ENCODE measurements around the gene NINJ1.

The NINJ1 gene, protein sequence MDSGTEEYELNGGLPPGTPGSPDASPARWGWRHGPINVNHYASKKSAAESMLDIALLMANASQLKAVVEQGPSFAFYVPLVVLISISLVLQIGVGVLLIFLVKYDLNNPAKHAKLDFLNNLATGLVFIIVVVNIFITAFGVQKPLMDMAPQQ

GRCh38 chr9:93134015-93134739, at the start of gene NINJ1:
TSS of gene NINJ1 (minus strand) at chr9:93134251. CDS start at chr9:93134217, 34 bp downstream.
- peak; percentile 59 to 93 (median 90) for DNase-seq

DNA sequence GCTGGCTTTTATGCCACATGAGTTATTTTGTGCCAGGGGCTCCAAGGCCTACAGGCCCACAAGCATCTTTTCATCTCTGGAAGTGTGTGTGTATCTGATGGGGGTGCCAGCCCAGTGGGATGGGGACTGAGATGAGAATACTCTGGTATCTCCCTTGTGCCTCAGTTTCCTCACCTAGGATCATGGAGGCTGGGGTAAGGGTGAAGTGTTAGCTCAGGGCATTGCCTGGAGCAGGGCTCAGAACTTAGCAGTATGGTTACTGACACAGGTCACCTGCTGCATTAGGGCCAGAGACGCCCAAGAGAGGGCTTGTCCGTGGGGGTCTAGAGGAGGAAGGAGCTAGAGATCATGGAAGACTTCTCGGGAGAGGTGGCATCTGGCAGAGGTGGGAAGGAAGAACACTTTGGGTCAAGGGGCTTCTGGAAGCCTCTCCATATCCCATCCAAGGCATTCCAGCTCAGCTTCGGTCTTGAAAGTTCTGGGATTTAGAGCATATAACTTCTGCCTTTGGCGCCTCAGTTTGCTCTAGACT, 49.1 kb upstream of the NINJ1 start:
- DNase-seq = no peak

- no peak for DNase-seq
These were observed 48.5 kb upstream of the NINJ1 start for GRCh38 chr9:93182572-93182971.

- no peak for DNase-seq
These were observed 47.8 kb upstream of the NINJ1 start for GRCh38 chr9:93181672-93182435.

- DNase-seq = no peak
These were observed 46.9 kb upstream of the NINJ1 start for GRCh38 chr9:93180938-93181337.

- DNase-seq = no peak
These were observed 45.1 kb upstream of the NINJ1 start for GRCh38 chr9:93178851-93179786.

- DNase-seq = no peak
These were observed 43.6 kb upstream of the NINJ1 start for GRCh38 chr9:93177676-93178075.

DNA sequence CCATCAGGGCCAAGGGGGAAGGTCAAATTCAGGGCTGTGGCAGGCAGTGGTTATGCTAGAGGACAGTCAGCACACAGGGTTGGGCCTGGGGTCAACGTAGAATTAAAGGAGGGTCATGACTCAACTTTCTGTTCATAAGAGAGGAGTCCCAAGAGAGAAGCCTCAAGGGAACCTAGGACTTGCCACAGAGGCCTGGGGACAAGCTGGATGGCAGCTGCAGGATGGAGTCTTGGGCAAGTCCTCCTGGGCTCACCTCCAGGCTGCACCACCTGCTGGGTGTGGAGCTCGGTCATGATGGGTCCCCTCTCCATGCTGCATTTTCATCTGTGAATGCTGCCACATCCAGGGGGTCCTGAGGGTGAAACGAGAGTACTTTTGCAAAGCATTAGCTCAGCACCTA, 40.9 kb upstream of the NINJ1 start:
- no peak for DNase-seq

GRCh38 chr9:93173365-93174051, 39.5 kb upstream of the NINJ1 start:
- no peak for DNase-seq

DNA sequence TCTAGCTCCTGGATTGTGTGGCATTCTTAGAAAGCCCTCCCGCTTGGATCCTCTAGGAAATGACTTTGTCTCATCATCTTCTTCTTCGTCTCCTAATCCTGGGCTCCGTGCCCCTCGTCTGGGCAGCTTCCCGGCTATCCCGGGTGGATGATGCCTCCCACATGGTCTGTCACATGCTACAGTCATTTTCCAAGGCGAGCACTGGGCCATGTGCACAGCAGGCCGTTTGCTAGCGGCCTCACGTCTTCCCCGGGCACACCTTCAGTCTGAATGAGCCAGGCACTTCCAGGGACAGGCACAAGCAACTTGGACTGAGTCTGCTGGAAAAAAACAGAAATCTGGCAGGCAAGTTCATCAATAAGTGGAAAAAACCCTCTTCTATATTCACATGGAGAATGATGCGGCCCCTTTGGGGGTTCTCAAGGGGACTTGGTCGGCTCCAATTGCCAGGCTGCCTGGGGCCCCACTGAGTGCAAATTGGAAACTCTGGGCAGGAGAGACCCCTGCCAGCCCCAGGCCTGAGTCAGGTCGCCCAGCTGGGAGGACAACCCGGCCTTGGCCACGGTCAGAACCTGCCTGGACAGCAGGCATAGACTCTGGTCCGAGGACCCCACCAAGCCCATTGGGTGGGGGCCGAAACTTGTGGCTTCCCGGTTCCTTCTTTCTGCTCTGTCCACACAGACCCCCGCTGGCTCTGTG, 38.8 kb upstream of the NINJ1 start:
- no peak for DNase-seq

DNA sequence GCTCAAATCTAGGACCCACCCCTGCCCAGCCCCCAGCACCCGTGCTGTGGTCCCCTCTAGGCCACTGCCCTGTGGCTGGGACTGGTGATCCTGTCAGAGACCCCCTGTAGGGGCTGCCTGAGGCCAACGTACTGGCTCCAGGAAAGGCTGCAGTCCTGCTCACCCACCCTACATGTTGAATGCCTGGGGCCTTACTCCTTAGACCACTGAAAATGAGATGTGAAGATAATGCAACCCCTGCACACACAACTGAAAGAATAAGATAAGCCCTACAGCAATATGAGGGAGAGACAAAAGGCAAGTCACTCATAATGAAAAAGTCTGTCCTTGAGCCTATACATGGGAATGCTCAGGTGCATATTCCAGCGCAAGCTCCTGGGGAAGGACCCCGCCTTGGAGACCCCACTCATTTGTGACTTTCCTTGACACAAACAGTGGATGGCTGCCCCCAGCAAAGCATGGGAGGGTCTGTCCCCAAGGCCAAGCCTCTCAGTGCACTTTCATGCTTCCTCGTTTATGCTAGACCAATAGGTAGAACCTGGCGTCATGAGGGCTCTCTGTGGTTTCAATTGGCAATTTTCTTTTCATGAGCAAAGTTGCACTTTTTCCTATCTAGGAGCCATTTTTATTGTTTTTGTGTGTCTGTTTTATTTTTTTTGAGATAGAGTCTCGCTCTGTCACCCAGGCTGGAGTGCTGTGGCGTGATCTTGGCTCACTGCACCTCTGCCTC, 37.4 kb upstream of the NINJ1 start:
- DNase-seq = no peak

GRCh38 chr9:93170571-93170970, 36.5 kb upstream of the NINJ1 start:
- no peak for DNase-seq

DNA sequence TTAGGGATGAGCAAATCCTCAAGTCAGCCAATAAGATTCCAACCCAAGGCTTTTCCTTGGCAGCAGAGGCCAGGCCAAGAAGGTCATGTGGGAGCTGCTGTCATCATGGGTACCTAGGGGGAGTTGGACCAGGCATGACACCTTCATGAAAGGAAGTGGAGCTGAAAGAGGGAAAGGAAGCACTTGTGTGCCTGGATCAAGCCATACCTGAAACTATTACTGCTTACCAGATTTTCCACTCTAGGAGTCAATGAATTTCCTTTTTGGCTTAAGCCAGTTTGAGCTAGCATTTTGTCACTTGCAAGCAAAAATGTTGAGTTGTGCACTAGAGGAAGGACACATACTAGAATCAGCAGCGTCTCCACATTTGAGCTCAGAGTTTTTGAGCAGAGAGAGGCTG, 35.4 kb upstream of the NINJ1 start:
- no peak for DNase-seq

DNA sequence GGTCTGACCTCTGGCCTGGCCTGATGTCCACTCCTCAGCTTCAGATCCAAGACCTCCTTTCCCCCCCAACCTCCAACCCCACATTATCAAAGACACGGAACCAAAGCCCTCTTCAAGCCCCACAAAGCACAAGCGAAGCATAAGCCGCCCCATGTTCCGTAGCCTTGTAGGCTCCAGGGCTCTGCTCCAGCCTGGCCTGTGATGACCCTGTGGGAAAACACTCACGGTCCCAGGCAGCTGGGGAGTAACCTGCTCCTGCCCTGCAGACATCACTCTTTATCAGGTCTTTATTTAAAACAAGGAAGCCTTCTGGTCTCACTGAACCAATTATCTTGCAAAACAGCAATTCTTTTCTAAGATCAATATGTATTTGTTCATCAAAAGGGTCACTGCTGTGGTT, 34.5 kb upstream of the NINJ1 start:
- DNase-seq = no peak

DNA sequence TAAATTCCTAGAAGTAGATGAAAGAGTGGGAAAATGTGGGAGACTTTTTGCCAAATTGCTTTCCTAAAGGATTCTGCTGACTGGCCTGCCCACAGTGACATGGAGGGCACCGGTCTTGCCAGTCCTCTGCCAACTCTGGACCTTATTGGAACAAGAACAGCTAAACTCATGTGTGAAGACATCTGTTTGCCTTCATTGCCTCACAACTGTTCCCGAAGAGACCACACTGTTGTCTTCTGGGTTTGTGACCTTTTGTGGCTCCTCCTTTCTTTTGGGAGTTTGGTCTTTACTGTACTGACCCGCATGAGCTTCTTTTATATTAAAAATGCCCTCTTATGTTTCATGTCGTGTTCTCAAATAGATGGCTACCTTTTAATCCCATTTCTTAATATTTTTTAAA, 33.8 kb upstream of the NINJ1 start:
- no peak for DNase-seq

- DNase-seq = no peak
These were observed 33.1 kb upstream of the NINJ1 start for GRCh38 chr9:93167185-93167584.

DNA sequence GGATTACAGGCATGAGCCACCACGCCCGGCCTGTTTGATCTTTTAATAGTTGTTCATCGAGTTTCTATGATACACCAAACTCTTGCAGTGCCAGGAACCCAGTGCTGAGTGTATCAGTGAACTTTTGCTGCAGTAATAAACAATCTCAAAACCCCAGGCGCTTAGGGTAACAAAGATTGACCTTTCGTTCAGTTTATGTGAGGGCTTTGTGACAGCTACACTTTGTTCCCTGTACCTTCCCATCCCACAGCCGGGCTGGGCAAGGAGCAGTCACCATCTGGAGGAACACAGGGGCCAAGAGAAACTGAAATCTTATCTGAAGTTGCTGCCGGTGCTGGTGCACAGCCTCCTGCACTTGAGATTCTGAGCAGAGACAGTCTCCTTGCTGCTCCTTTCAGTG, 32.6 kb upstream of the NINJ1 start:
- no peak for DNase-seq

DNA sequence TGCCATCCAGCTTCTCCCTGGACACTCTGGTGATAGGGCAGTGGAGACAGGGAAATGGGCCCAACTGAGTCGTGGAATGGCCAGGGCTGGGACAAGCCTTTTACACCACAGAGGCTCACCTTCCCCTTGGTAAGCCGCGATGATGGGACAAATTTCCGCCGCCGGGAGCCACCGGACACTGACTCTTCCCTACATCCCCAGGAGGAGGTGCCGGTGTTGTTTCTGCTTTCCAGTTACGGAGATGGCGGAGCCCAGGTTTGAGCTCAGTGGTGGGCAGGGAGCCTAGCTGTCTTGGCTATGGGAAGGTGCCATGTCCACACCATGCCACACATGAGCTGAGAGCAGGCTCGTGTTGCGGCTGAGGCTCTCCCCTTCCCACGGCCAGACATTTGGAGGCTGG, 30.0 kb upstream of the NINJ1 start:
- no peak for DNase-seq

DNA sequence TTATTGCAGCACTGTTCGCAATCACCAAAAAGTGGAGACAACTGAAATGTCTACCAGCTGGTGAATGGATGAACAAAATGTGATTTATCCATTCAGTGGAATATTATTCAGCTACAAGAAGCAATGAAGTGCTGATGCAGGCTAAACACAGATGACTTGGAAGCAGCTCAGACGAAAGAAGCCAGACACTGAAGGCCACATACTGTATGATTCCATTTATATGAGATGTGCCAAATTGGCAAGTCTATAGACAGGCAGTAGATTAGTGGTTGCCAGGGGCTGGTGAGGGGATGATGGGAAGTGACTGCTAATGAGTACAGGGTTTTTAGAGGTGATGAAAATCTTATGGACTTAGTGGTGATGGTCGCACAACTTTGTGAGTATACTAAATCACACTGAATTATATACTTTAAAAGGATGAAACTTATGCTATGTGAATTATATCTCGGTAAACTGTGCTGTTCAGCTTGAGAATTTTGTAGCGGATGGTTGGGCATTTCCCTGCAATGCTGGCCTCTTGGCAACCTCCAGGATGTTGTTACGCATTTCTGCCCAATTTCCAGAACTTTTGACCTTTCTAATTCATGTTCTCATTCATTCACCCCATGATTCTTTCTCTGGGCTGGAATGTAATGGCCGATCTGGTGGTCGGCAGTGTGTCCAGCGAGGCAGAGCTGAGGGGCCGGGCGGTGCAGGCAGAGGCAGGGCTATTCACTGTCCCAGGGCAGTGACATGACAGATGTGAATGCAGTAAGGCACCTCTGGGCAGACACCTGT, 27.9 kb upstream of the NINJ1 start:
- no peak for DNase-seq
